HepG2 (cell line): ENCODE results near the gene BPIFB4. TPM values are rescaled to one million over a fixed set of nuclear protein-coding genes. Genes with fewer than 3 reads are reported as not detected.

Source experiments
- ATAC-seq: fragments of 200-7000 bp; cut with Tn5 transposase; 3 replicates; pipeline ENCODE4 v1.9.1; 2020; ENCODE audit warnings: mild to moderate bottlenecking, moderate library complexity
- BruUV-seq: library from RNA; stranded (reverse); fragments of 400-500 nt; replicated peaks from 2 replicates; lab custom pipeline; 2021; lab: Mats Ljungman, UMichigan
- CTCF ChIA-PET: fragments of 300-600 bp; formaldehyde crosslinking; extraction: SDS; loops from one replicate; lab custom pipeline; 2021; ENCODE audit warnings: low total read pairs, inconsistent platforms, low intra/inter-chr PET ratio; lab: Yijun Ruan, JAX
- POLR2A ChIA-PET: fragments of 350-600 bp; sonication (Branson Sonifier 250); formaldehyde crosslinking; loops from one replicate; lab custom pipeline; 2020; ENCODE audit warnings: antibody characterized with exemption, inconsistent platforms; lab: Yijun Ruan, JAX
- DNase-seq: peaks from one replicate; pipeline ENCODE4 v3.0.0-alpha.2; 2015; ENCODE audit warnings: low spot score
- FAIRE-seq: peaks from 3 replicates; lab custom pipeline; 2011; peaks lifted over from hg19 to GRCh38; lab: Jason Lieb, UNC
- H2AFZ ChIP-seq: one replicate; pipeline ENCODE4 v1.6.1; 2011; ENCODE audit warnings: low read length, inconsistent platforms
- H3K27ac ChIP-seq: fragments of 300-600 bp; 3 replicates; pipeline ENCODE4 v1.8.0; 2011; ENCODE audit warnings: mixed run types, mild to moderate bottlenecking, mixed read lengths, low read length, inconsistent platforms; ENCODE audit not compliant: insufficient read depth; ENCODE audit errors: extremely low read length
- H3K27me3 ChIP-seq, 2 experiments: fragments of 200-600 bp in 1 of 2; 2 replicates in 1 of 2; 3 replicates in 1 of 2; pipeline versions ENCODE4 v1.6.0 to v1.8.0; 2011; ENCODE audit warnings: low read length in 2 of 2, mild to moderate bottlenecking in 2 of 2, moderate library complexity in 2 of 2, inconsistent platforms in 1 of 2; ENCODE audit not compliant: insufficient read depth in 2 of 2, control insufficient read depth in 1 of 2
- H3K36me3 ChIP-seq, 2 experiments: fragments of 200-600 bp in 1 of 2; replicated peaks in 1 of 2; 2 replicates in 1 of 2; 3 replicates in 1 of 2; pipeline versions ENCODE4 v1.5.1 to v1.8.0; 2011; ENCODE audit warnings: low read length in 2 of 2, inconsistent platforms in 1 of 2; ENCODE audit not compliant: insufficient read depth in 2 of 2, control insufficient read depth in 1 of 2
- H3K4me1 ChIP-seq: 2 replicates; pipeline ENCODE4 v1.5.1; 2012; ENCODE audit warnings: low read length, inconsistent platforms; ENCODE audit not compliant: insufficient read depth
- H3K4me2 ChIP-seq: 2 replicates; pipeline ENCODE4 v1.6.0; 2011; ENCODE audit warnings: low read depth, low read length, inconsistent platforms
- H3K4me3 ChIP-seq, 3 experiments: fragments of 200-600 bp in 1 of 3; sonication (generic), shearing (Covaris generic) in 1 of 3; replicated peaks in 1 of 3; 2 replicates each; pipeline ENCODE4 v1.5.1; 2011 to 2016; ENCODE audit warnings: low read length in 3 of 3, inconsistent platforms in 2 of 3, low read depth in 2 of 3, mild to moderate bottlenecking in 2 of 3, control low read depth in 1 of 3, mixed read lengths in 1 of 3; ENCODE audit not compliant: insufficient read depth in 1 of 3
- H3K79me2 ChIP-seq: one replicate; pipeline ENCODE4 v1.6.1; 2011; ENCODE audit warnings: low read length, inconsistent platforms; ENCODE audit not compliant: insufficient read depth
- H3K9ac ChIP-seq: 2 replicates; pipeline ENCODE4 v1.6.0; 2011; ENCODE audit warnings: mild to moderate bottlenecking, low read depth, low read length, inconsistent platforms; ENCODE audit not compliant: insufficient read depth
- H3K9me3 ChIP-seq: 2 replicates; pipeline ENCODE4 v1.5.1; 2012; ENCODE audit warnings: mild to moderate bottlenecking, low read length
- H4K20me1 ChIP-seq: 2 replicates; pipeline ENCODE4 v1.6.0; 2011; ENCODE audit warnings: inconsistent platforms, mild to moderate bottlenecking, low read length, moderate library complexity; ENCODE audit not compliant: insufficient read depth
- E2F5 ChIP-seq: sonication (generic); formaldehyde crosslinking; conservative IDR thresholded peaks from 2 replicates; pipeline ENCODE4 v1.4.0; 2020; ENCODE audit warnings: missing genetic modification reagents
- KLF16 ChIP-seq, 2 experiments: sonication (generic) in 1 of 2; formaldehyde crosslinking in 1 of 2; IDR thresholded peaks; 2 replicates each; pipeline versions ENCODE4 v1.6.1 to v1.8.0; 2016 to 2023; ENCODE audit warnings: missing genetic modification reagents in 2 of 2, missing compliant biosample characterization in 1 of 2
- MXD1 ChIP-seq: sonication (generic); formaldehyde crosslinking; IDR thresholded peaks from 2 replicates; pipeline ENCODE4 v1.4.0; 2020; ENCODE audit warnings: mild to moderate bottlenecking, missing genetic modification reagents
- NFATC3 ChIP-seq: sonication (generic); formaldehyde crosslinking; IDR thresholded peaks from 2 replicates; pipeline ENCODE4 v1.5.1; 2020; ENCODE audit warnings: mild to moderate bottlenecking, missing genetic modification reagents
- POLR2G ChIP-seq: fragments of 200-400 bp; formaldehyde crosslinking; IDR thresholded peaks from 2 replicates; pipeline ENCODE4 v1.6.1; 2018; ENCODE audit warnings: mild to moderate bottlenecking, low read depth, low read length, moderate library complexity
- PRDM10 ChIP-seq: sonication (generic); formaldehyde crosslinking; IDR thresholded peaks from 2 replicates; pipeline ENCODE4 v1.4.0; 2020; ENCODE audit warnings: low read depth, missing genetic modification reagents
- RARA ChIP-seq: IDR thresholded peaks from 2 replicates; pipeline ENCODE4 v1.6.1; 2016; ENCODE audit warnings: missing genetic modification reagents, missing compliant biosample characterization
- THYN1 ChIP-seq: sonication (generic); formaldehyde crosslinking; IDR thresholded peaks from 2 replicates; pipeline ENCODE4 v1.8.1; 2023; ENCODE audit warnings: low read depth, mild to moderate bottlenecking, moderate library complexity, missing genetic modification reagents, borderline replicate concordance
- ZBTB46 ChIP-seq: sonication (generic); formaldehyde crosslinking; IDR thresholded peaks from 2 replicates; pipeline ENCODE4 v1.4.0; 2020; ENCODE audit warnings: mild to moderate bottlenecking, missing genetic modification reagents, borderline replicate concordance
- ZNF556 ChIP-seq: sonication (generic); formaldehyde crosslinking; IDR thresholded peaks from 2 replicates; pipeline ENCODE4 v1.4.0; 2020; ENCODE audit warnings: mild to moderate bottlenecking, missing genetic modification reagents, borderline replicate concordance
- ZNF564 ChIP-seq: sonication (generic); formaldehyde crosslinking; IDR thresholded peaks from 2 replicates; pipeline ENCODE4 v1.8.1; 2023; ENCODE audit warnings: mild to moderate bottlenecking, missing genetic modification reagents
- ZSCAN20 ChIP-seq: sonication (generic); formaldehyde crosslinking; IDR thresholded peaks from 2 replicates; pipeline ENCODE4 v1.4.0; 2020; ENCODE audit warnings: missing genetic modification reagents, mild to moderate bottlenecking, borderline replicate concordance
- WGBS: methylation state at CpG from one replicate; pipeline ENCODE4 v1.1.6; 2017; ENCODE audit warnings: low lambda C conversion rate; 5-methylcytosine and 5-hydroxymethylcytosine counted together
- in situ Hi-C: cut with HindIII; loops from 2 replicates; pipeline ENCODE4 v1.10.0; 2017; ENCODE audit warnings: low pct_unique_long_range_greater_than_20kb; ENCODE audit not compliant: extremely low pct_ligation_motif_present
- intact Hi-C: fragments of 100-400 bp; cut with micrococcal nuclease; formaldehyde crosslinking; loops from one replicate; pipeline ENCODE4 v1.10.0; 2022; ENCODE audit not compliant: unreplicated experiment
- polyA plus RNA-seq, 8 experiments: library from polyadenylated mRNA; depleted of rRNA in 3 of 8; stranded (reverse) in 7 of 8; unstranded in 1 of 8; fragments of >200 nt; fragmentation: Illumina TruSeq in 4 of 8; extraction: Trizol in 4 of 8; gene quantifications; 2 replicates each; pipeline versions ENCODE4 v1.2.1 to v1.2.3, GENCODE V29; 2011 to 2016; ENCODE audit warnings: low read depth in 4 of 8, missing spikeins in 1 of 8, mixed read lengths in 1 of 8; ENCODE audit not compliant: insufficient read depth in 1 of 8
- total RNA-seq, 5 experiments: library from RNA; depleted of rRNA; stranded (reverse); fragments of >200 nt; fragmentation: Illumina TruSeq; extraction: Trizol; gene quantifications; 2 replicates each; pipeline ENCODE4 v1.2.3, GENCODE V29; 2016; ENCODE audit warnings: low read depth in 1 of 5

Gene BPIFB4
- total and polyA plus RNA-seq, 2 of the 13 experiments (the other 11 are each of a cell fraction or from before 2014, with no cell fraction given): 0.09 TPM; not detected in 1

GRCh38 chr20:33065785-33066184 is 13.7 kb upstream of the BPIFB4 start:
- CTCF ChIA-PET: no interaction called here
- Histone ChIP-seq H3K4me3 (no peak overlapping the region), H3K9ac (no peak overlapping the region), H3K4me1 (no peaks in the 10 kb centered on the region), H3K79me2 (no peaks in the 10 kb centered on the region), H3K36me3 (no peaks in the 10 kb centered on the region), H3K4me2 (no peak overlapping the region)
- POLR2A ChIA-PET: no interaction called here
- intact Hi-C loops: no loop called here
- WGBS: 5% methylated on average over 9 of the region's 9 CpGs
- no TSS peak for BruUV-seq
- DNase-seq: no peak
- TF ChIP-seq NFATC3: no peak
- no peak for TF ChIP-seq POLR2G
- no peak for TF ChIP-seq ZNF564 (CRISPR knock-in tag)
- no peak for TF ChIP-seq ZBTB46 (CRISPR knock-in tag)
- TF ChIP-seq ZSCAN20 (CRISPR knock-in tag): no peak
- TF ChIP-seq THYN1 (CRISPR knock-in tag): no peak
- TF ChIP-seq KLF16 (CRISPR knock-in tag; IDR thresholded peaks at IDR 0.05): no peak
- no peak for TF ChIP-seq PRDM10 (CRISPR knock-in tag)
- TF ChIP-seq RARA (CRISPR knock-in tag): no peak
- no peak for TF ChIP-seq MXD1 (CRISPR knock-in tag)
- TF ChIP-seq E2F5: no peak
- no peak for TF ChIP-seq ZNF556 (CRISPR knock-in tag)
- TF ChIP-seq, all 625 proteins: peak for 0
- H3K27me3 ChIP-seq: peaks cover 12 to 71% of the 10 kb centered on the region in 2 experiments
- no peaks in the 10 kb centered on the region for H3K9me3 ChIP-seq
- FAIRE-seq (no peak), ATAC-seq (peak; percentile 19; the same call in 2 of the 3 replicates)
- no peak overlapping the region for H3K27ac ChIP-seq
- H4K20me1 ChIP-seq: no peaks in the 10 kb centered on the region
- in situ Hi-C loops: no loop called here
- no peak overlapping the region for H2AFZ ChIP-seq
